Effector CD4-positive, alpha-beta T cell (primary cell): ENCODE measurements around the gene EXOSC10.

ENCODE experiments used
- DNase-seq: peaks from one replicate; pipeline ENCODE4 v3.0.0-alpha.2; 2020
- total RNA-seq: gene quantifications from one replicate; lab custom pipeline; 2026; lab: John Stamatoyannopoulos, UW

EXOSC10 gene
- total RNA-seq: 98.7 reads per million, percentile 82 among the genes with 10 or more reads in this experiment

- DNase-seq: peak; percentile 94
Measured at GRCh38 chr1:11099310-11100148, at the start of gene EXOSC10. EXOSC10 (minus strand) TSS chr1:11099869; CDS start chr1:11099831, 38 bp downstream.

GRCh38 chr1:11147197-11147770, 47.6 kb upstream of the EXOSC10 start:
- no peak for DNase-seq

GRCh38 chr1:11145741-11146140, 46.1 kb upstream of the EXOSC10 start:
- no peak for DNase-seq

- no peak for DNase-seq
Measured at GRCh38 chr1:11144570-11145256, 45.0 kb upstream of the EXOSC10 start.

- DNase-seq: no peak
Measured at GRCh38 chr1:11143907-11144306, 44.2 kb upstream of the EXOSC10 start.

- DNase-seq: no peak
Measured at GRCh38 chr1:11143401-11143800, 43.7 kb upstream of the EXOSC10 start.

GRCh38 chr1:11142618-11143391, 43.1 kb upstream of the EXOSC10 start:
- DNase-seq: no peak

GRCh38 chr1:11138952-11139351, 39.3 kb upstream of the EXOSC10 start:
- DNase-seq: no peak

- DNase-seq: no peak
Measured at GRCh38 chr1:11138029-11138428, 38.4 kb upstream of the EXOSC10 start.

GRCh38 chr1:11134898-11135266, 35.2 kb upstream of the EXOSC10 start:
- no peak for DNase-seq

- no peak for DNase-seq
Measured at GRCh38 chr1:11134251-11134897, 34.7 kb upstream of the EXOSC10 start.

- DNase-seq: no peak
Measured at GRCh38 chr1:11132563-11133293, 33.1 kb upstream of the EXOSC10 start.

GRCh38 chr1:11131816-11132215, 32.1 kb upstream of the EXOSC10 start:
- no peak for DNase-seq

GRCh38 chr1:11130406-11130805, 30.7 kb upstream of the EXOSC10 start:
- no peak for DNase-seq

GRCh38 chr1:11129649-11130390, 30.2 kb upstream of the EXOSC10 start:
- DNase-seq: no peak

GRCh38 chr1:11126569-11126968, 26.9 kb upstream of the EXOSC10 start:
- DNase-seq: no peak

GRCh38 chr1:11125931-11126330, 26.3 kb upstream of the EXOSC10 start:
- no peak for DNase-seq

- DNase-seq: no peak
Measured at GRCh38 chr1:11124965-11125364, 25.3 kb upstream of the EXOSC10 start.

GRCh38 chr1:11116318-11116717, 16.6 kb upstream of the EXOSC10 start:
- no peak for DNase-seq

GRCh38 chr1:11114966-11115365, 15.3 kb upstream of the EXOSC10 start:
- DNase-seq: no peak
